Measurements from ENCODE around the gene ASPSCR1. TPM values are rescaled to one million over a fixed set of nuclear protein-coding genes. Genes with fewer than 3 reads are reported as not detected.
A peak's percentile ranks its signal among the peaks of the same experiment; 100 is the strongest.

ASPSCR1 gene
- total and polyA plus RNA-seq, 2 of the 13 experiments (the other 11 are each of a cell fraction or from before 2014, with no cell fraction given), result 274 to 314 TPM

DNA sequence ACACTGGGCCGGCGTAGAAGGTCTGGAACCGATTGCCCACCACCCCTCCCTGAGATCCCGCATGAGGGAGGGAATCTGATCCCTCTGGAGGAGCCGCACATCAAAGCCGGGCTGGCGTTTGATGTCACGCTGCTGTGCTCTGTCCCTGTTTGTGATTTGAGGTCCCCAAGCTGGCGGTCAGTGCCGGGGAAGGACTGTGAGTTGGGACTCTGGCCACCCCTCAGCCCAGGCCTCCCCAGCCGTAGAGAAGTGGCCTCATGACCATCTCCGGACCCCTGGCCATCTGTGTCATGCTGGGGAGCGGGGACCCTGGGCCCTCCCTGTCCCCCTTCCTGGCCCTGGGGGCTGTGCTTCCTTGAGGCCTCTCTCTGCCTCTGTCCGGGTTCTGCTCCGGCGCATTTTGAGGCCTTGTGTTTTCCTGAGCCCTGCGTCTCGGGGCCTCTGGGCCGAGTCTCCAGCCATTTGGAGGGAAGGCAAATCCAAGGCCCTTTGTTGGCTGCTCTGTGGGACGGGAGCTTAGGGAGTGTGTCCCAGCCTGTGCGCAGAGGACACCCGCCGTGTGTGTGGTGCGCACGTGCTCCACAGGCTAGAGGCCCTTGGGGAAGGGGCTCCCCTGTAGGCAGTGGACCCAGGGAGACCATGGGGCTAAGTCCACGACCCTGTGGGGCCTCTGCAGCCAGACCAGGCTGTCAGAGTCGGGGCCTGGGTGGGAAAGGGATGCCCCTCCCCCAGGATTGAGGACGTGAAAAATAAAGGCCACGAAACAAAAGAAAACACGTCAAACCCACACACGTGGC lies 15.1 kb downstream of the ASPSCR1 start (continued):
- TF ChIP-seq, protein P1, sequence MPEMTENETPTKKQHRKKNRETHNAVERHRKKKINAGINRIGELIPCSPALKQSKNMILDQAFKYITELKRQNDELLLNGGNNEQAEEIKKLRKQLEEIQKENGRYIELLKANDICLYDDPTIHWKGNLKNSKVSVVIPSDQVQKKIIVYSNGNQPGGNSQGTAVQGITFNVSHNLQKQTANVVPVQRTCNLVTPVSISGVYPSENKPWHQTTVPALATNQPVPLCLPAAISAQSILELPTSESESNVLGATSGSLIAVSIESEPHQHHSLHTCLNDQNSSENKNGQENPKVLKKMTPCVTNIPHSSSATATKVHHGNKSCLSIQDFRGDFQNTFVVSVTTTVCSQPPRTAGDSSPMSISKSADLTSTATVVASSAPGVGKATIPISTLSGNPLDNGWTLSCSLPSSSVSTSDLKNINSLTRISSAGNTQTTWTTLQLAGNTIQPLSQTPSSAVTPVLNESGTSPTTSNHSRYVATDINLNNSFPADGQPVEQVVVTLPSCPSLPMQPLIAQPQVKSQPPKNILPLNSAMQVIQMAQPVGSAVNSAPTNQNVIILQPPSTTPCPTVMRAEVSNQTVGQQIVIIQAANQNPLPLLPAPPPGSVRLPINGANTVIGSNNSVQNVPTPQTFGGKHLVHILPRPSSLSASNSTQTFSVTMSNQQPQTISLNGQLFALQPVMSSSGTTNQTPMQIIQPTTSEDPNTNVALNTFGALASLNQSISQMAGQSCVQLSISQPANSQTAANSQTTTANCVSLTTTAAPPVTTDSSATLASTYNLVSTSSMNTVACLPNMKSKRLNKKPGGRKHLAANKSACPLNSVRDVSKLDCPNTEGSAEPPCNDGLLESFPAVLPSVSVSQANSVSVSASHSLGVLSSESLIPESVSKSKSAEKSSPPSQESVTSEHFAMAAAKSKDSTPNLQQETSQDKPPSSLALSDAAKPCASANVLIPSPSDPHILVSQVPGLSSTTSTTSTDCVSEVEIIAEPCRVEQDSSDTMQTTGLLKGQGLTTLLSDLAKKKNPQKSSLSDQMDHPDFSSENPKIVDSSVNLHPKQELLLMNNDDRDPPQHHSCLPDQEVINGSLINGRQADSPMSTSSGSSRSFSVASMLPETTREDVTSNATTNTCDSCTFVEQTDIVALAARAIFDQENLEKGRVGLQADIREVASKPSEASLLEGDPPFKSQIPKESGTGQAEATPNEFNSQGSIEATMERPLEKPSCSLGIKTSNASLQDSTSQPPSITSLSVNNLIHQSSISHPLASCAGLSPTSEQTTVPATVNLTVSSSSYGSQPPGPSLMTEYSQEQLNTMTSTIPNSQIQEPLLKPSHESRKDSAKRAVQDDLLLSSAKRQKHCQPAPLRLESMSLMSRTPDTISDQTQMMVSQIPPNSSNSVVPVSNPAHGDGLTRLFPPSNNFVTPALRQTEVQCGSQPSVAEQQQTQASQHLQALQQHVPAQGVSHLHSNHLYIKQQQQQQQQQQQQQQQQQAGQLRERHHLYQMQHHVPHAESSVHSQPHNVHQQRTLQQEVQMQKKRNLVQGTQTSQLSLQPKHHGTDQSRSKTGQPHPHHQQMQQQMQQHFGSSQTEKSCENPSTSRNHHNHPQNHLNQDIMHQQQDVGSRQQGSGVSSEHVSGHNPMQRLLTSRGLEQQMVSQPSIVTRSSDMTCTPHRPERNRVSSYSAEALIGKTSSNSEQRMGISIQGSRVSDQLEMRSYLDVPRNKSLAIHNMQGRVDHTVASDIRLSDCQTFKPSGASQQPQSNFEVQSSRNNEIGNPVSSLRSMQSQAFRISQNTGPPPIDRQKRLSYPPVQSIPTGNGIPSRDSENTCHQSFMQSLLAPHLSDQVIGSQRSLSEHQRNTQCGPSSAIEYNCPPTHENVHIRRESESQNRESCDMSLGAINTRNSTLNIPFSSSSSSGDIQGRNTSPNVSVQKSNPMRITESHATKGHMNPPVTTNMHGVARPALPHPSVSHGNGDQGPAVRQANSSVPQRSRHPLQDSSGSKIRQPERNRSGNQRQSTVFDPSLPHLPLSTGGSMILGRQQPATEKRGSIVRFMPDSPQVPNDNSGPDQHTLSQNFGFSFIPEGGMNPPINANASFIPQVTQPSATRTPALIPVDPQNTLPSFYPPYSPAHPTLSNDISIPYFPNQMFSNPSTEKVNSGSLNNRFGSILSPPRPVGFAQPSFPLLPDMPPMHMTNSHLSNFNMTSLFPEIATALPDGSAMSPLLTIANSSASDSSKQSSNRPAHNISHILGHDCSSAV (CRISPR knock-in tag; IDR thresholded peaks at IDR 0.05; ENCODE audit: borderline replicate concordance), result peak; percentile 70; the same call in 1 of the 2 replicates
- TF ChIP-seq PHF5A (CRISPR knock-in tag; IDR thresholded peaks at IDR 0.05; ENCODE audit: low read depth, unreplicated experiment) (peak; percentile 18), ZNF30 (CRISPR knock-in tag; IDR thresholded peaks at IDR 0.05) (no peak; the same call in 1 of the 2 replicates), ZNF766 (CRISPR knock-in tag; IDR thresholded peaks at IDR 0.05; ENCODE audit: borderline replicate concordance) (peak; percentile 98; the same call in 1 of the 2 replicates), CREB1 (IDR thresholded peaks at IDR 0.05) (no peak; the same call in 1 of the 2 replicates), CREB1 (CRISPR knock-in tag; IDR thresholded peaks at IDR 0.05) (no peak), ZNF296 (CRISPR knock-in tag; conservative IDR thresholded peaks at IDR 0.05) (peak; percentile 97), GTF3A (CRISPR knock-in tag; conservative IDR thresholded peaks at IDR 0.05) (no peak), ZSCAN29 (CRISPR knock-in tag; conservative IDR thresholded peaks at IDR 0.05) (peak; percentile 89; the same call in 1 of the 2 replicates), ZFP1 (CRISPR knock-in tag; IDR thresholded peaks at IDR 0.05) (peak; percentile 44; the same call in 1 of the 2 replicates), ZNF562 (CRISPR knock-in tag; IDR thresholded peaks at IDR 0.05; ENCODE audit: borderline replicate concordance) (no peak), PPARG (CRISPR knock-in tag; conservative IDR thresholded peaks at IDR 0.05) (peak; percentile 73), NKX3-1 (CRISPR knock-in tag; IDR thresholded peaks at IDR 0.05) (peak; percentile 85; the same call in 1 of the 2 replicates)
- TF ChIP-seq, protein P2, sequence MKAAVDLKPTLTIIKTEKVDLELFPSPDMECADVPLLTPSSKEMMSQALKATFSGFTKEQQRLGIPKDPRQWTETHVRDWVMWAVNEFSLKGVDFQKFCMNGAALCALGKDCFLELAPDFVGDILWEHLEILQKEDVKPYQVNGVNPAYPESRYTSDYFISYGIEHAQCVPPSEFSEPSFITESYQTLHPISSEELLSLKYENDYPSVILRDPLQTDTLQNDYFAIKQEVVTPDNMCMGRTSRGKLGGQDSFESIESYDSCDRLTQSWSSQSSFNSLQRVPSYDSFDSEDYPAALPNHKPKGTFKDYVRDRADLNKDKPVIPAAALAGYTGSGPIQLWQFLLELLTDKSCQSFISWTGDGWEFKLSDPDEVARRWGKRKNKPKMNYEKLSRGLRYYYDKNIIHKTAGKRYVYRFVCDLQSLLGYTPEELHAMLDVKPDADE (CRISPR knock-in tag; IDR thresholded peaks at IDR 0.05), result 0 out of 2 replicates have a peak, but pooled peaks have one; percentile 69
- TF ChIP-seq, protein P3, sequence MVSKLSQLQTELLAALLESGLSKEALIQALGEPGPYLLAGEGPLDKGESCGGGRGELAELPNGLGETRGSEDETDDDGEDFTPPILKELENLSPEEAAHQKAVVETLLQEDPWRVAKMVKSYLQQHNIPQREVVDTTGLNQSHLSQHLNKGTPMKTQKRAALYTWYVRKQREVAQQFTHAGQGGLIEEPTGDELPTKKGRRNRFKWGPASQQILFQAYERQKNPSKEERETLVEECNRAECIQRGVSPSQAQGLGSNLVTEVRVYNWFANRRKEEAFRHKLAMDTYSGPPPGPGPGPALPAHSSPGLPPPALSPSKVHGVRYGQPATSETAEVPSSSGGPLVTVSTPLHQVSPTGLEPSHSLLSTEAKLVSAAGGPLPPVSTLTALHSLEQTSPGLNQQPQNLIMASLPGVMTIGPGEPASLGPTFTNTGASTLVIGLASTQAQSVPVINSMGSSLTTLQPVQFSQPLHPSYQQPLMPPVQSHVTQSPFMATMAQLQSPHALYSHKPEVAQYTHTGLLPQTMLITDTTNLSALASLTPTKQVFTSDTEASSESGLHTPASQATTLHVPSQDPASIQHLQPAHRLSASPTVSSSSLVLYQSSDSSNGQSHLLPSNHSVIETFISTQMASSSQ (IDR thresholded peaks at IDR 0.05; ENCODE audit: low read depth), result peak; percentile 30; the same call in 1 of the 2 replicates
- TF ChIP-seq, protein P3 (CRISPR knock-in tag; IDR thresholded peaks at IDR 0.05; ENCODE audit: borderline replicate concordance), result peak; percentile 61; the same call in 1 of the 2 replicates
